OCI-LY3 (cell line): ENCODE measurements around the gene LCNL1.

Experiments
- H2AFZ ChIP-seq: fragments of 200-600, 300-600 bp; shearing (Covaris generic); 2 replicates; pipeline ENCODE4 v1.6.0; 2014; ENCODE audit warnings: antibody characterized with exemption, low read depth, low read length
- H3K27ac ChIP-seq: fragments of 200-600, 300-600 bp; sonication (generic); 2 replicates; pipeline ENCODE4 v1.5.1; 2014; ENCODE audit warnings: mild to moderate bottlenecking, low read length, moderate library complexity, mixed read lengths
- H3K27me3 ChIP-seq: fragments of 200-600, 300-600 bp; sonication (generic); 2 replicates; pipeline ENCODE4 v1.6.1; 2014; ENCODE audit warnings: low read depth, low read length, mixed read lengths
- H3K36me3 ChIP-seq: fragments of 200-600, 300-600 bp; sonication (generic); replicated peaks from 2 replicates; pipeline ENCODE3; 2014; ENCODE audit warnings: low read depth, low read length, mixed read lengths
- H3K4me1 ChIP-seq: fragments of 300-600, 200-600 bp; sonication (generic); 2 replicates; pipeline ENCODE4 v1.6.1; 2014; ENCODE audit warnings: low read length, mixed read lengths
- H3K4me2 ChIP-seq: fragments of 200-600, 300-600 bp; sonication (generic); 2 replicates; pipeline ENCODE4 v1.6.1; 2014; ENCODE audit warnings: low read length, mixed read lengths
- H3K4me3 ChIP-seq: fragments of 300-600, 200-600 bp; sonication (generic); 2 replicates; pipeline ENCODE4 v1.5.1; 2014; ENCODE audit warnings: antibody characterized with exemption, mild to moderate bottlenecking, low read length, moderate library complexity
- H3K79me2 ChIP-seq: fragments of 300-600, 200-600 bp; shearing (Covaris generic); 2 replicates; pipeline ENCODE4 v1.6.1; 2014; ENCODE audit warnings: mild to moderate bottlenecking, low read length, mixed read lengths
- H3K9ac ChIP-seq: fragments of 300-600, 200-600 bp; shearing (Covaris generic); 2 replicates; pipeline ENCODE4 v1.6.0; 2014; ENCODE audit warnings: mild to moderate bottlenecking, low read length, moderate library complexity
- H3K9me3 ChIP-seq: fragments of 200-600, 300-600 bp; shearing (Covaris generic); 2 replicates; pipeline ENCODE4 v1.6.1; 2014; ENCODE audit warnings: low read length, mixed read lengths; ENCODE audit not compliant: insufficient read depth
- H4K20me1 ChIP-seq: fragments of 200-600, 300-600 bp; sonication (generic); 2 replicates; pipeline ENCODE4 v1.6.1; 2016; ENCODE audit warnings: low read length, mixed read lengths; ENCODE audit not compliant: insufficient read depth
- EZH2phosphoT487 ChIP-seq: fragments of 200-600 bp; shearing (Covaris generic); IDR thresholded peaks from 2 replicates; pipeline ENCODE4 v1.6.1; 2018; ENCODE audit warnings: antibody characterized with exemption, mixed run types, low read depth
- TF ChIP-seq, protein P1 (sequence below): fragments of 200-600, 300-600 bp; sonication (generic); IDR thresholded peaks from 2 replicates; pipeline ENCODE4 v1.5.1; 2014; ENCODE audit warnings: antibody characterized with exemption, low read length, low read depth

Gene LCNL1

GRCh38 chr9:136949239-136949816, 33.5 kb upstream of the LCNL1 start:
- no peaks in the 10 kb centered on the region for H3K36me3 ChIP-seq
- H3K4me2 ChIP-seq: peak overlapping the region; percentile 80
- TF ChIP-seq, protein P1, sequence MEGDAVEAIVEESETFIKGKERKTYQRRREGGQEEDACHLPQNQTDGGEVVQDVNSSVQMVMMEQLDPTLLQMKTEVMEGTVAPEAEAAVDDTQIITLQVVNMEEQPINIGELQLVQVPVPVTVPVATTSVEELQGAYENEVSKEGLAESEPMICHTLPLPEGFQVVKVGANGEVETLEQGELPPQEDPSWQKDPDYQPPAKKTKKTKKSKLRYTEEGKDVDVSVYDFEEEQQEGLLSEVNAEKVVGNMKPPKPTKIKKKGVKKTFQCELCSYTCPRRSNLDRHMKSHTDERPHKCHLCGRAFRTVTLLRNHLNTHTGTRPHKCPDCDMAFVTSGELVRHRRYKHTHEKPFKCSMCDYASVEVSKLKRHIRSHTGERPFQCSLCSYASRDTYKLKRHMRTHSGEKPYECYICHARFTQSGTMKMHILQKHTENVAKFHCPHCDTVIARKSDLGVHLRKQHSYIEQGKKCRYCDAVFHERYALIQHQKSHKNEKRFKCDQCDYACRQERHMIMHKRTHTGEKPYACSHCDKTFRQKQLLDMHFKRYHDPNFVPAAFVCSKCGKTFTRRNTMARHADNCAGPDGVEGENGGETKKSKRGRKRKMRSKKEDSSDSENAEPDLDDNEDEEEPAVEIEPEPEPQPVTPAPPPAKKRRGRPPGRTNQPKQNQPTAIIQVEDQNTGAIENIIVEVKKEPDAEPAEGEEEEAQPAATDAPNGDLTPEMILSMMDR: no peak
- TF ChIP-seq EZH2phosphoT487: no peak
- H3K27ac ChIP-seq: no peak overlapping the region
- peak overlapping the region; percentile 64 for H3K9ac ChIP-seq
- H3K4me3 ChIP-seq: peak overlapping the region; percentile 87
- H3K79me2 ChIP-seq: no peaks in the 10 kb centered on the region; the same call in 1 of the 2 replicates
- H3K9me3 ChIP-seq: no peaks in the 10 kb centered on the region
- peaks cover 27% of the 10 kb centered on the region for H3K4me1 ChIP-seq
- H2AFZ ChIP-seq: no peak overlapping the region
- H3K27me3 ChIP-seq: no peaks in the 10 kb centered on the region
- no peaks in the 10 kb centered on the region for H4K20me1 ChIP-seq

GRCh38 chr9:136949817-136950655, 32.8 kb upstream of the LCNL1 start:
- H3K36me3 ChIP-seq: no peaks in the 10 kb centered on the region
- peak overlapping the region; percentile 83 for H3K9ac ChIP-seq
- H3K4me1 ChIP-seq: peaks cover 24% of the 10 kb centered on the region
- H3K79me2 ChIP-seq: no peaks in the 10 kb centered on the region
- H3K27ac ChIP-seq: peak overlapping the region; percentile 37
- peak overlapping the region; percentile 87 for H2AFZ ChIP-seq
- H3K4me3 ChIP-seq: peak overlapping the region; percentile 87
- no peaks in the 10 kb centered on the region for H3K9me3 ChIP-seq
- no peaks in the 10 kb centered on the region; the same call in 1 of the 2 replicates for H3K27me3 ChIP-seq
- TF ChIP-seq, protein P1: peak; percentile 14; the same call in 1 of the 2 replicates
- no peak for TF ChIP-seq EZH2phosphoT487
- no peaks in the 10 kb centered on the region for H4K20me1 ChIP-seq
- H3K4me2 ChIP-seq: peak overlapping the region; percentile 94

GRCh38 chr9:136950656-136951276, 32.0 kb upstream of the LCNL1 start:
- H3K9me3 ChIP-seq: no peaks in the 10 kb centered on the region

More at GRCh38 chr9:136950656-136951276, 32.0 kb upstream of the LCNL1 start:
- Histone ChIP-seq H3K4me1 (peaks cover 22% of the 10 kb centered on the region), H3K27me3 (no peaks in the 10 kb centered on the region; the same call in 1 of the 2 replicates), H3K9ac (peak overlapping the region; percentile 83), H4K20me1 (no peaks in the 10 kb centered on the region), H3K4me3 (peak overlapping the region; percentile 87), H2AFZ (no peak overlapping the region), H3K36me3 (no peaks in the 10 kb centered on the region), H3K4me2 (peak overlapping the region; percentile 94), H3K79me2 (no peaks in the 10 kb centered on the region), H3K27ac (no peak overlapping the region)
- TF ChIP-seq EZH2phosphoT487: no peak
- TF ChIP-seq, protein P1: no peak
